GM18868 (cell line): ENCODE measurements around the gene HIVEP2.
A peak's percentile ranks its signal among the peaks of the same experiment; 100 is the strongest.

Source experiments
- ATAC-seq: cut with Tn5 transposase; IDR thresholded peaks from one replicate; pipeline ENCODE4 v1.9.1; 2021; ENCODE audit warnings: mild to moderate bottlenecking, moderate library complexity; ENCODE audit not compliant: unreplicated experiment

Gene HIVEP2

GRCh38 chr6:142845624-142846458 lies 99.1 kb downstream of the HIVEP2 start:
- ATAC-seq: no peak

GRCh38 chr6:142845143-142845571 lies 99.8 kb downstream of the HIVEP2 start:
- peak; percentile 41 for ATAC-seq

DNA sequence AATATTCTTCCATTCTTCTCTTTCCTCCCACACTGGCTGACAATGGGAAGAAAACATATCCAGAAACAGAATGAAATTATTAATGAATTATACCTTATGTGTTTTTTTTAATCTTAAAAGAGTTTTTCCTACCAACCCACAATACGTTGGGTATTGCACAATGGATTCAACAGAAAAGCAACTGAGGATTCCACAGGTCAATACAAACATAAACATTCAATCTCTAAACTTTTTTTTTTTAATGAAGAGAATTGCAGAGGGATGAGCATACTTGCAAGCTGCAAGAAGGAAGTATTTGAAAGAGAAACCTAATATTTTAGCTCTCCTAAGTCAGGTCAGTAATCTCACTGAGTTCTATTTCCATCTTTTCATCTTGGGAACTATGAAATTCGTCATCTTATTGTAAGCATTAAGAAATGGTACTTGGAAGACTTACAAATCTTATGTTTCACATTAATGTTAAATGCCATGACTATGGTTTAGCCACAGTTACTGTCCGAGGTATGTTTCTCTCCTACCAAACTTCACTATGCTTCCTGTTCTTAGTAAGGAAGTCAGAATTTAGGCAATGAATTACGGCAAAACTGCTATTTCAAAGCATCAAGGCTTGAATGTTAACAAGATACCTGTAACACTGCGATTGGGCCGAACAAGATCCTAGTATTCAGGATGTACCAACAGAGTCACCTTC lies 100.8 kb downstream of the HIVEP2 start:
- ATAC-seq: no peak

DNA sequence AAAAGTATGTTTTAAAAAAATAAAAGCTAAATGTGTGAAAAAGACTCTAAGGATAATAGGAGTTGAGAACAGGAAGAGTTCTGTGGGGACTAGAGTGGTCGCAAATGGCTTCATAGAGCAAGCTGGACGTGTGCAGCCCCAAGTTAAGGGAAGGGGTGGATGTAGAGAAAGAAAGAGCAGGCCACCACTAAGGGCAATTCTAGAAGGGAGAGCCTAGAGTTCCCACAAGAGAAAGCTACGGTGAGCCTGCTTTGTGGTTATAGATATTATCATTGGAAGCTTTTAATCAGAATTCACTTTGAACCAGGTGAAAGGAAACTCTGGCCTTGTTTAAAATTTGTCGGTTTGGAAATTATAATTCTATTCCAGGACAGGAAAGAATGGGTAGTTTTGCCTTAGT lies 101.6 kb downstream of the HIVEP2 start:
- ATAC-seq: no peak

GRCh38 chr6:142842418-142843261 lies 102.3 kb downstream of the HIVEP2 start:
- peak; percentile 77 for ATAC-seq

GRCh38 chr6:142841915-142842314 lies 103.1 kb downstream of the HIVEP2 start:
- no peak for ATAC-seq

DNA sequence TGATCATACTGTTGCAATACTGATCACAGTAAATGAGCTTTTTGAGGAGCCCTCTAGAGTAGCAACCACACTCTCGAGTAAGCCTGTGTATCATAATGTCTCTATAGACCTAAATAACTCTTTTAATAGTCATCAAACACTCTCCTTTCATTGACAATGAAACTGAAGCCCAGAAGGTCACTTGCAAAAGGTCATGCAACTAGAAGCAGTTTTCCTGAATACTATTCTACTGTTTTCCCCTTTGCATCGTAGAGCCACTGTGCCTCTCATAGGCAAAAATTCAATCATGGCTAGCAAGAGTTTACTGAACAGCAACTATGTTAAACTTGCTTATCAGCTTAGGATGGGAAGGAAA lies 105.3 kb downstream of the HIVEP2 start:
- no peak for ATAC-seq

DNA sequence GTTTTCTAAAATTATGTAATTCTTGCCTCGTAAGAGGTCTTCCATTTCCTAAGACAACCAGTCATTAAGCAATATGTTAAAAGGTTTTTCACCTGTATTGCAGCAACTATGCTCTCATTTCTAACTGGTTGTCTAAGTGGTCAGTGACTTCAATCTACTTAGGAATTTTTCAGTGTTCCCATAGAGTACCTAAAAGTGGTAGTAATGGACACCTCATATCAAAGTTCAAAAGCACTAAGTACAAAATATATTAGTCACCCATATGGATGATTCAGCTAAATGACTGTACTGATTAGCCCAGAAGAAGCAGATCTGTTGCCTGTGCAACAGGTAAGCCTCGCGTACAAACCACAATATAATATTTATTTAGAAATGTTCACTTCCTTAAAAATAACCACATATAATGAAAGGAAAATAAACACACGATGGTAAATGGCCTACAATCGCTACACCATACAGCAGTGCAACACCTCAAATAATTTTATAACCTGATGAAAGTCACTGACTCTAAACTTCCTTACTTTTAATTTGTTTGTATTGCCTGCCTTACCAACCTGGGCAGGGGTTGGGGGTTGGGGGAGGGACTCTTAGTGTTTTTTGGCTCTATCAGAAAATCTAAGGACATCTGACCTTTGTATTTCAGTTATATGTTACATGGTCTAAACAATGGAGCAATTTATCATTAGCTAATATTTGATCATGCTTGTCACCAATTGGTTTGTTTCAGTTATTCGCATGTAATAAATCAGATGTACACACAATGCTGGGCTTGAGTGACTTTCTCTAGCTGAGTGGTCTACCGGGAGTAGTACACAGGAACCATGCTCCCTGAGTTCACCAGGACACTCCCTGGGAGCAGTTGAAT lies 105.9 kb downstream of the HIVEP2 start:
- ATAC-seq: peak; percentile 34

GRCh38 chr6:142835787-142836535 lies 109.0 kb downstream of the HIVEP2 start:
- no peak for ATAC-seq

GRCh38 chr6:142834853-142835252 lies 110.1 kb downstream of the HIVEP2 start:
- no peak for ATAC-seq

DNA sequence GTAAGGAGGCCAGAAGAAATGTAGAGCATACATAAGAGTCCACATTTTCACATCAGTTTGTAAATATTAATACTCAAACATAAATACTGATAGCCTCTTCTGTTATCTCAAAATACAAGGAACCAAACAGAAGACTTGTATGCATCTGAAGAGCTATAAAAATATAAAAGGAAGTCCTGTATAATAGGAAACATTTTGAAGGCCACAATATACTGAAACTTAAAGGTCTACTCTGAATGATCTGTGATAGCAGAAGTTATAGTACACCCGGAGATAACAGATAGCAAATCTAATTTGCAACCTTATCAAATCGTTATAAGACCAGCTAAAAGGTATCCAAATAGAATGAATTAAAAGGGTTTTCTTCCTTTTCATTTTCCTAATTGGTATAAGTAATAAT lies 111.2 kb downstream of the HIVEP2 start:
- ATAC-seq: no peak

- ATAC-seq: peak; percentile 48
Measured at GRCh38 chr6:142833054-142833453, 111.9 kb downstream of the HIVEP2 start.

DNA sequence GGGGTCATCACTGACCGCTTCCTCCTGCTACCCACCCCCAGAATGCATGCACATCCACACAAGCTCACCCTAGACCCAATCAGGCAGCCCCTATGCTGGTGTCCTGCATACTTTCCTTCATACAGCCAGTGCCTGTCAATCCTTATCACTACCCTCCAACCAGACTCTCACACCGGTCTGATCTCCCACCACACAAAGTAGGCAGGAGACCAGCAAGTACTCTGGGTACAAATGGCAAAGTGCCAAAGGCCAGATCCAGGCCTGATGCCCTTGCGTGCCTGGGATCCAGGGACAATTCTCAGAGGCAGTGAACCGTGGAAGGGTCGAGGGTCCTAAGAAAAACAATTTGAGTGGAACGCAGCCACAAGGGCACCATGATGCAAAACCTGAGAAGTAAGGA lies 114.2 kb downstream of the HIVEP2 start:
- no peak for ATAC-seq

GRCh38 chr6:142830116-142830710 lies 114.8 kb downstream of the HIVEP2 start:
- no peak for ATAC-seq

DNA sequence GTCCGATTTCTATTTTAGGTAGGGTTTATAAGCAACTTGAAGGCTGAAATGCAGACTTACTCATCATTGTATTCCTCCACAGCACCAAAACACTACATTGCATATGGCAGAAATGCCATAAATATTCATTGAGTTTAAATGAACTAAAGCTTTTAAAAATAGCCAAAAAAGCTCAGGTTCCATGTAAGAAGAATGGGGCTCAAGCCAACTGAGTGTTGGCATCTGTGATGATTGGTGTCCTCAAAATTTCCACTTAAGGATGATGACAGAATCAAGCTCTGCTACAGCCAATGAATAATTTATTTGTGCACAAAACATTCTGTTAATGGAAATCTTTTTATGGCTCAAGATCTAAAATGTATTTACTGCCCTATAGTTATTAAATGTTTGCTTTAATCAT lies 115.4 kb downstream of the HIVEP2 start:
- no peak for ATAC-seq

- ATAC-seq: no peak
Measured at GRCh38 chr6:142827991-142828390, 117.0 kb downstream of the HIVEP2 start.

DNA sequence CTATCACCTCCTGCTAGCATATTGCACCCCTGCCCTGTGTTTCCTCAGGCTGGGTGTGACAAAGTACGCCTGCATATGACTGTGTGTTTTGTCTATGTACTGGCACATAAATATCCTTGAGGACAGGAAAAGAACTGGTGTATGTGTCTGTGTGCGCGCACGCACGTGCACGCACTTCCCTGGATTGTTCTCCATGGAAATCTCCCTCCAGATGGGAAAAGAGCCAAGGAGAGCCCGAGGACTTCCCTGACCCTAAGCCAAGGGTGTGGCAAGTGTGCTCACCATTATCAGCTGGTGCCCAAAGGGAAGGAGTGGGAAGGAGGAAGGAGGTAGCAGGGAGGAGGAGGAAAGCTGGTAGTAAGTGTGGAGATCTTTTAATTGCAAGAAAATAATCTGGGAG lies 117.6 kb downstream of the HIVEP2 start:
- no peak for ATAC-seq

DNA sequence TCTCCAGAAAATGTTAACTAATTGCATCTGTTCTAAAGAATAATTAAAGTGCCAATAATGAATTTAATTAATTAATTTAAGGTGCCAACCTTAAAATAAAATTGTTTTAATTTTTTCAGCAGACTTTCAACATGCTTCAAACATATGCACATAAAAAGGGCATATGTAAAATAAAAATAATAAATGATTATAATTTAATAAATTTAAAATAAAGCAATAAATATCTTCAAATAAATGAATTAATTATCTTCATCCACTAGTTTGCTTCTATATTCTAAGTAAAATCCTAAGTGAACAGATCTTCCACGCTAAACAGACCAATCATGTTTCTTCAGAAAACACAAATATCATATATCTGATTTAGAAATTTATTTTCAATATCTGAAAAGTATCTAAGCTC lies 119.2 kb downstream of the HIVEP2 start:
- ATAC-seq: no peak

GRCh38 chr6:142824426-142824825 lies 120.5 kb downstream of the HIVEP2 start:
- ATAC-seq: no peak
